Measurements from ENCODE around the gene TMEM14C. TPM values are rescaled to one million over a fixed set of nuclear protein-coding genes. Genes with fewer than 3 reads are reported as not detected.

Gene TMEM14C
- total RNA-seq, 4 donors from 2014 or later = 93.2 to 130 (median 117) TPM

- Histone ChIP-seq H3K27me3 (no peaks in the 10 kb centered on the region), H3K36me3 (no peaks in the 10 kb centered on the region), H3K9me3 (no peaks in the 10 kb centered on the region), H3K4me1 (peaks cover 6 to 7% of the 10 kb centered on the region in 2 donors), H3K27ac (no peak overlapping the region), H3K4me3 (no peak overlapping the region)
- in situ Hi-C loops (cut with MboI; ENCODE audit: low sequenced_read_pairs in 4 of 4) = loop anchor here in 1 of 4 donors (10.0 kb wide), 1 partner anchor 47 kb away; the partner anchor contains the start of genes C6orf52 and PAK1IP1
- TF ChIP-seq POLR2A (IDR thresholded peaks at IDR 0.05) = no peak
- TF ChIP-seq CTCF (IDR thresholded peaks at IDR 0.05 in 4 of 5, conservative IDR thresholded peaks at IDR 0.05 in 1 of 5) = no peak
- intact Hi-C loops (cut with DNase I; ENCODE audit: low total_unique reads) = no loop called here
- DNase-seq = no peak
- no peak for ATAC-seq
Observed at GRCh38 chr6:10742251-10742650, 19.4 kb downstream of the TMEM14C start.

GRCh38 chr6:10743515-10743914, 20.6 kb downstream of the TMEM14C start:
- intact Hi-C loops (cut with DNase I; ENCODE audit: low total_unique reads) = no loop called here
- H3K4me1 ChIP-seq = peaks cover 11 to 13% of the 10 kb centered on the region in 2 donors
- no peaks in the 10 kb centered on the region for H3K27me3 ChIP-seq
- no peak overlapping the region for H3K27ac ChIP-seq
- in situ Hi-C loops (cut with MboI; ENCODE audit: low sequenced_read_pairs in 4 of 4) = loop anchor here in 1 of 4 donors (10.0 kb wide), 1 partner anchor 49 kb away; the partner anchor contains the start of genes C6orf52 and PAK1IP1
- TF ChIP-seq POLR2A (IDR thresholded peaks at IDR 0.05) = no peak
- TF ChIP-seq CTCF (IDR thresholded peaks at IDR 0.05 in 4 of 5, conservative IDR thresholded peaks at IDR 0.05 in 1 of 5) = no peak
- H3K9me3 ChIP-seq = no peaks in the 10 kb centered on the region
- no peak for DNase-seq
- H3K36me3 ChIP-seq = no peaks in the 10 kb centered on the region
- no peak overlapping the region for H3K4me3 ChIP-seq
- ATAC-seq = no peak

- DNase-seq (no peak), ATAC-seq (no peak)
- intact Hi-C loops (cut with DNase I; ENCODE audit: low total_unique reads) (no loop called here), in situ Hi-C loops (cut with MboI; ENCODE audit: low sequenced_read_pairs in 4 of 4) (loop anchor here in 1 of 4 donors (10.0 kb wide), 1 partner anchor 50 kb away; the partner anchor contains the start of genes C6orf52 and PAK1IP1)
- no peak overlapping the region for H3K27ac ChIP-seq
- no peaks in the 10 kb centered on the region for H3K27me3 ChIP-seq
- H3K9me3 ChIP-seq = no peaks in the 10 kb centered on the region
- peaks cover 0 to 9% of the 10 kb centered on the region in 2 donors for H3K36me3 ChIP-seq
- peaks cover 22 to 26% of the 10 kb centered on the region in 2 donors for H3K4me1 ChIP-seq
- TF ChIP-seq CTCF (IDR thresholded peaks at IDR 0.05 in 4 of 5, conservative IDR thresholded peaks at IDR 0.05 in 1 of 5) (no peak), POLR2A (IDR thresholded peaks at IDR 0.05) (no peak)
- no peak overlapping the region for H3K4me3 ChIP-seq
Observed at GRCh38 chr6:10745116-10745515, 22.2 kb downstream of the TMEM14C start.

- H3K27me3 ChIP-seq = no peaks in the 10 kb centered on the region
- ATAC-seq = peak in 1 of 2 donors; percentile 1
Observed at GRCh38 chr6:10746915-10747250, 24.0 kb downstream of the TMEM14C start.

More at GRCh38 chr6:10746915-10747250, 24.0 kb downstream of the TMEM14C start:
- Histone ChIP-seq H3K4me3 (peak overlapping the region; percentile 69 to 91 (median 74)), H3K4me1 (peaks cover 22 to 26% of the 10 kb centered on the region in 2 donors), H3K36me3 (peaks cover 0 to 14% of the 10 kb centered on the region in 2 donors), H3K27ac (peak overlapping the region; percentile 78 to 95 (median 86)), H3K9me3 (no peaks in the 10 kb centered on the region)
- intact Hi-C loops (cut with DNase I; ENCODE audit: low total_unique reads) = loop anchor here (1.0 kb wide), 3 partner anchors 25 to 236 kb away; partner anchors contain the start of genes C6orf52 and PAK1IP1
- no peak for DNase-seq
- no peak for TF ChIP-seq CTCF (IDR thresholded peaks at IDR 0.05 in 4 of 5, conservative IDR thresholded peaks at IDR 0.05 in 1 of 5)
- TF ChIP-seq POLR2A (IDR thresholded peaks at IDR 0.05) = no peak
- in situ Hi-C loops (cut with MboI; ENCODE audit: low sequenced_read_pairs in 4 of 4) = loop anchor here in 1 of 4 donors (10.0 kb wide), 1 partner anchor 52 kb away; the partner anchor contains the start of genes C6orf52 and PAK1IP1

Measured in gastrocnemius medialis (tissue), 4 donors.